ENCODE results near the gene HSPBP1. TPM values are rescaled to one million over a fixed set of nuclear protein-coding genes. Genes with fewer than 3 reads are reported as not detected.

HSPBP1 gene
- total and polyA plus RNA-seq, 2 donors (not counting 3 experiments of a cell fraction or from before 2014, with no cell fraction given) = 30.4 to 47.5 TPM

GRCh38 chr19:55238030-55238429, 41.9 kb downstream of the HSPBP1 start:
- FAIRE-seq = no peak
- ChIA-PET CTCF (no interaction called here), POLR2A (no interaction called here)
- no peak overlapping the region for H3K27ac ChIP-seq (ENCODE audit: insufficient read depth, low read depth, low read length)
- H3K36me3 ChIP-seq (ENCODE audit: control insufficient read depth in 2 of 2, extremely low read depth in 1 of 2, insufficient read depth in 2 of 2, low read length in 2 of 2) = peaks cover 13 to 53% of the 10 kb centered on the region in 2 experiments
- H3K27me3 ChIP-seq (ENCODE audit: control insufficient read depth in 2 of 2, insufficient read depth in 2 of 2, low read length in 2 of 2) = no peaks in the 10 kb centered on the region
- intact Hi-C loops (cut with micrococcal nuclease) (no loop called here), dilution Hi-C loops (cut with MboI; ENCODE audit: extremely low pct_ligation_motif_present, low sequenced_read_pairs) (no loop called here)
- H2AFZ ChIP-seq (ENCODE audit: low read depth, low read length) = no peak overlapping the region
- no peaks in the 10 kb centered on the region for H3K9me1 ChIP-seq (replicated peaks; ENCODE audit: control insufficient read depth, extremely low read depth, insufficient read depth, low read length)
- H4K20me1 ChIP-seq (replicated peaks; ENCODE audit: control insufficient read depth, extremely low read depth, insufficient read depth, low read length) = no peaks in the 10 kb centered on the region
- H3K9me3 ChIP-seq (replicated peaks; ENCODE audit: control insufficient read depth, insufficient read depth, low read length) = no peaks in the 10 kb centered on the region
- no peak for DNase-seq (ENCODE audit: low read depth, low spot score)
- BruUV-seq (replicated peaks) = no TSS peak
- no peak for TF ChIP-seq JUN (IDR thresholded peaks at IDR 0.05; ENCODE audit: borderline replicate concordance, insufficient read depth, insufficient read length, low read depth)
- TF ChIP-seq POLR2A (IDR thresholded peaks at IDR 0.05; ENCODE audit: low read depth, low read length) = no peak
- no peak for TF ChIP-seq EZH2 (IDR thresholded peaks at IDR 0.05; ENCODE audit: borderline replicate concordance, low read depth, low read length, severe bottlenecking)
- no peak for TF ChIP-seq GATA2 (IDR thresholded peaks at IDR 0.05; ENCODE audit: insufficient read depth, insufficient read length, low read depth, low read length)
- TF ChIP-seq MYC (IDR thresholded peaks at IDR 0.05; ENCODE audit: low read depth, low read length) = no peak
- no peak for TF ChIP-seq FOS (IDR thresholded peaks at IDR 0.05; ENCODE audit: borderline replicate concordance, insufficient read depth, low read length)
- no peak for TF ChIP-seq CTCF (IDR thresholded peaks at IDR 0.05; ENCODE audit: extremely low read depth in 1 of 2, insufficient read depth in 1 of 2, low read depth in 1 of 2, low read length in 2 of 2)
- TF ChIP-seq POLR2AphosphoS5 (IDR thresholded peaks at IDR 0.05; ENCODE audit: insufficient read depth, low read depth, low read length) = no peak
- no peak for TF ChIP-seq MAX (IDR thresholded peaks at IDR 0.05; ENCODE audit: insufficient read depth, insufficient read length)
- no peak overlapping the region for H3K4me3 ChIP-seq (replicated peaks in 1 of 3; ENCODE audit: insufficient read depth in 1 of 3, low read depth in 1 of 3, low read length in 3 of 3)
- H3K4me2 ChIP-seq (ENCODE audit: insufficient read depth, low read length) = no peak overlapping the region
- no peaks in the 10 kb centered on the region for H3K79me2 ChIP-seq (ENCODE audit: control insufficient read depth, insufficient read depth, low read length)
- H3K4me1 ChIP-seq (ENCODE audit: control insufficient read depth, extremely low read depth, insufficient read depth, low read length) = no peaks in the 10 kb centered on the region
- H3K9ac ChIP-seq (replicated peaks; ENCODE audit: extremely low read depth, insufficient read depth, low read length) = no peak overlapping the region
